ENCODE results near the gene DENND4C.

DNA sequence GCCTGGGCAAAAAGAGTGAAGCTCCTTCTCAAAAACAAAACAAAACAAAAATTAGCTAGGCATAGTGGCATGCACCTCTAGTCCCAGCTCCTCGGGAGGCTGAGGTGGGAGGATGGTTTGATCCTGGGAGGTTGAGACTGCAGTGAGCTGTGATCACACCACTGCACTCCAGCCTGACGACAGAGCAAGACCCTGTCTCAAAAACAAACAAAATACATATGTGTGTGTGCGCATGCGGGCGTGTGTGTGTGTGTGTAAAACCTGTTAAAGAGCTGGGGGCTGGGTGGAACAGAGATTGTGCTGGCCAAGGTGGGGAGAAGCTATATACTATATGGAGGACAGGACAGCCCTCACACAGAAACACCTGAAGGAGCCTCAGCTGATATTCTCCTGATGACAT, 27.4 kb upstream of the DENND4C start:
- TF ChIP-seq, protein P1, sequence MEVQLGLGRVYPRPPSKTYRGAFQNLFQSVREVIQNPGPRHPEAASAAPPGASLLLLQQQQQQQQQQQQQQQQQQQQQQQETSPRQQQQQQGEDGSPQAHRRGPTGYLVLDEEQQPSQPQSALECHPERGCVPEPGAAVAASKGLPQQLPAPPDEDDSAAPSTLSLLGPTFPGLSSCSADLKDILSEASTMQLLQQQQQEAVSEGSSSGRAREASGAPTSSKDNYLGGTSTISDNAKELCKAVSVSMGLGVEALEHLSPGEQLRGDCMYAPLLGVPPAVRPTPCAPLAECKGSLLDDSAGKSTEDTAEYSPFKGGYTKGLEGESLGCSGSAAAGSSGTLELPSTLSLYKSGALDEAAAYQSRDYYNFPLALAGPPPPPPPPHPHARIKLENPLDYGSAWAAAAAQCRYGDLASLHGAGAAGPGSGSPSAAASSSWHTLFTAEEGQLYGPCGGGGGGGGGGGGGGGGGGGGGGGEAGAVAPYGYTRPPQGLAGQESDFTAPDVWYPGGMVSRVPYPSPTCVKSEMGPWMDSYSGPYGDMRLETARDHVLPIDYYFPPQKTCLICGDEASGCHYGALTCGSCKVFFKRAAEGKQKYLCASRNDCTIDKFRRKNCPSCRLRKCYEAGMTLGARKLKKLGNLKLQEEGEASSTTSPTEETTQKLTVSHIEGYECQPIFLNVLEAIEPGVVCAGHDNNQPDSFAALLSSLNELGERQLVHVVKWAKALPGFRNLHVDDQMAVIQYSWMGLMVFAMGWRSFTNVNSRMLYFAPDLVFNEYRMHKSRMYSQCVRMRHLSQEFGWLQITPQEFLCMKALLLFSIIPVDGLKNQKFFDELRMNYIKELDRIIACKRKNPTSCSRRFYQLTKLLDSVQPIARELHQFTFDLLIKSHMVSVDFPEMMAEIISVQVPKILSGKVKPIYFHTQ (CRISPR knock-in tag; IDR thresholded peaks at IDR 0.05) = no peak
- TF ChIP-seq FOXJ3 (CRISPR knock-in tag; IDR thresholded peaks at IDR 0.05; ENCODE audit: borderline replicate concordance) = no peak

All from WTC11 (cell line).